GM19238 (cell line): ENCODE results near the gene SEC24B.

Experiments used
- DNase-seq: peaks from one replicate; pipeline ENCODE4 v3.0.0; 2011; ENCODE audit warnings: low spot score; ENCODE audit not compliant: insufficient read length

Gene SEC24B

GRCh38 chr4:109433205-109434006 lies at the start of gene SEC24B:
SEC24B (plus strand) TSS chr4:109433815; CDS start chr4:109433870, 55 bp downstream.
- DNase-seq: peak; percentile 77

DNA sequence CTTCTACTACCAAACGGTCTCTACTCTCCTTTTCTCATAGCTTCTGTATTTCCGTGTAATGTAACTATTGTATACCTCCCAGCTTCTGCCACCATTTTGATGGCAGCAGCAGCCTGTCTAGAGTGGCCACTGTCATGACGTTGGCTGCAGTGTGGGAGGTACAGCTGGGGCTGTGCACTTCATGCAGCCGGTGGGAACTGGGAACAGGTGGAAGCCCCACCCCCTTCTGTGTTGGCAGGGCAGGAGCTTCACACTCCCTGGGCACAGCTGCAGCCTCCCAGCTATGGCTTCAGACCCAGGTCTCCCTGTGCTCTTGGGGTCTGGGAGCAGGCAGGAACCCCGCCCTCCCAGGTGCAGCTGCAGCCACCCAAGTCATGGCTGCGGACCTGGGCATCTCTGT lies 49.8 kb upstream of the SEC24B start:
- no peak for DNase-seq

GRCh38 chr4:109385260-109385659 lies 48.4 kb upstream of the SEC24B start:
- no peak for DNase-seq

DNA sequence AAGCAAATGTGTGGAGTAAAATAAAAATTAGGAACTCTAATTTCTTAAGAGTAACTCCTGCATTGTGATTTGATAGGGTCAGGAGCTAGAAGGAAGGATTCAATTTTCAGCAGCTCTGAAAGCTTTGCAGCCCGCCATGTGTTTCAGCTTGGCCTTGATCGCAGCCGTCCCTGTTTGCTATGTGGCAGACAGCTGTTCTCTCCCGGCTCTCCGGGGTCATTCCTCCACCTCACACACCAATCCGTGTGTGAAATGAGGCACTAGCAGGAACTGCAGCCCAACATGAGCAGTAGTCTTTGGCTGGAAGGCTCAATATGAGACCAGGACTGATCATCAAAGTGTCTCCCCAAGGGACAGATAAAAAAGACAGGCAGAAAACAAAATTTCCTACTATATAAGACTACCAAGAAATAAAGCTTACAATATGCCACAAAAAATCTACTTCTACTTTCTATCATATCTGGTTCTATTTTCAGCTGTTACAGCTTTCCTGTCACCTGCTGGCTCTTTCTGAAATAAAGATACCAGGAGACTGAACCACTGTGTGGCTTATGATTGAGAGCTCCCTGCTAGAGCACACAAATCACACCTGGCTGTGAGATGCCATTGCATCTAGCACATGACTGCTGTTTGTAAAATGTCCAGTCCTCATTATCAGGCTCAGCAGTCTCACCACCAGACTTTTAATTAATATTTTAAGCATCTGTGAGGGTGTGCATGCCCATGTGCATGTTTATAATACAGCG lies 44.1 kb upstream of the SEC24B start:
- DNase-seq: no peak

- no peak for DNase-seq
Measured at GRCh38 chr4:109390115-109390768, 43.4 kb upstream of the SEC24B start.

- no peak for DNase-seq
Measured at GRCh38 chr4:109395694-109396093, 37.9 kb upstream of the SEC24B start.

- no peak for DNase-seq
Measured at GRCh38 chr4:109398928-109399327, 34.7 kb upstream of the SEC24B start.

- no peak for DNase-seq
Measured at GRCh38 chr4:109406337-109406931, 27.2 kb upstream of the SEC24B start.

DNA sequence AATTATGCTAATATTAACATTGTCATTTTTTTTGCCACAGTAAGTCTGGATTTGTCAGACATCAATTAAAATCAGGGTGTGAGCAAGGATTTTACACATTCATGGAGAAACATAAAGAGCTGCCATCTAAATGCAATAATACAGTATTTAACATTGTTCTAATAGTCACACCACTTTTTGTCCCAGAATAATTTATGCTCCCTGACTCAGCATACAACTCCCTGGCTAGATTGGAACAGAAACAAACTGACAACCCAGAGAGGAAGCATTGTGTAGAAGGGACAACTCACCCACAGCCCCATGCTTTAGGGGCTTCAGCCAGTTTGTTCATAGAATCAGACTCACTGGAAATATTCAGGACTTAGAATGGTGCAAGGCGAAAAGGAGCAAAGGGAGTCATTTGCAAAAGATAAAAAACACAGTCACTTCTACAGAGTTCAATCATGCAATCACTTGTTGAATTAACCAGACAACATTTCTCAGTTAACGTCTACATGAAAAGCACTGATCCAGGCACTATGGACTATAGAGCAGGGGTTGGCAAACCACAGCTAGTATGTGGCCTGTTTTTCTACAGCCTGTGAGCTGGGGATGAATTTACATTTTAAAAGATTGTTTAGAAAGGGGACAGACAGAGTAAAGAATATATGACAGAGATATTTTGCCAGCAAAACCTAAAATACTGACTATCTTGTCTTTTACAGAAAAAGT lies 26.4 kb upstream of the SEC24B start:
- no peak for DNase-seq

DNA sequence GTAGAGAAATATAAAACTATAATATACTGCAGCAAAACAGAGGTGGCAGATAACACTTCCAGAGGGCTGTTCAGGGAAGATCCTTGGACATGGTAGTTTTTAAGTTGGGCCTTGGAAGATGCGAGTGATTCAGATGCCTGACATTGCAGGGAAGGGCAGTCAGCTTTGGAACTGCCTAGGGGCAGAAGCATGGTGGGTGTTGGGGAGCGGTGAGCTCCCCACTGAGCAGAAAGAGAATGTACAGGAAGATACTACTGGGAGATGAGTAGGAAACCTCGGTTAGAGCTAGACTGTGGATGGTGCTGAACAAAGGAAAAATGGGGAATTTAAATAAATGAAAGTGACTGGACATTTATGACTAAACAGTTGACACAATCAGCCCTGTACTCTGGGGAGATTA lies 24.9 kb upstream of the SEC24B start:
- DNase-seq: no peak

- no peak for DNase-seq
Measured at GRCh38 chr4:109410226-109410625, 23.4 kb upstream of the SEC24B start.

- DNase-seq: no peak
Measured at GRCh38 chr4:109410776-109411175, 22.8 kb upstream of the SEC24B start.

GRCh38 chr4:109411964-109412363 lies 21.7 kb upstream of the SEC24B start:
- DNase-seq: no peak

GRCh38 chr4:109412776-109413175 lies 20.8 kb upstream of the SEC24B start:
- DNase-seq: no peak

- DNase-seq: no peak
Measured at GRCh38 chr4:109414938-109415337, 18.7 kb upstream of the SEC24B start.

- no peak for DNase-seq
Measured at GRCh38 chr4:109418588-109418987, 15.0 kb upstream of the SEC24B start.

- no peak for DNase-seq
Measured at GRCh38 chr4:109419679-109420078, 13.9 kb upstream of the SEC24B start.

DNA sequence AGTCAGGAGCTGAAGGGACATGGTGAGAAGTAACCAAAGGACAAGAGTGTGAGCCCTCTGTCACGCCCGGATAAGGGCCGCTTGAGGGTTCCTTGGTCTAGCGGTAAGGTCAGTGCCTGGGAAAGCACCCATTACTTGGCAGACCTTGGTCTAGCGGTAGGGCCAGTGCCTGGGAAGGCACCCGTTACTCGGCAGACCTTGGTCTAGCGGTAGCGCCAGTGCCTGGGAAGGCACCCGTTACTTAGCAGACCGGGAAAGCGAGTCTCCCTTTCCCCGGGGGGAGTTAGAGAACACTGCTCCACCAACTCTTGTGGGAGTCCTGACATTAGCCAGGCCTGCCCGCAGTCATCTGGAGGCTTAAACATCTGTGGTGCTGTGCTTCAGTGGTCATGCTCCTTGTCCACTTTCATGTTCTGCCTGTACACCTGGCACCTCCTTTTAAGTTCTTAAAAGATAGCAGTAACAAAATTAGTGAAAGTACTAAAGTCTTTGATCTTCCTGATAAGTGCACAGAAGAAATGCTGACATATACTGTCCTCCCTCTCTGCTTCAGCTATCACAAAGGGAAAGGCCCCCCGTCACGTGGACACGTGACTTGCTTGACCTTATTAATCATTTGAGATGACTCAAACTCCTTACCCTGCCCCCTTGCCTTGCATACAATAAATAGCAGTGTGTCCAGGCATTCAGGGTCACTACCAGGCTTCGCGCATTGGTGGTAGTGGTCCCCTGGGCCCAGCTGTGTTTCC lies 9.3 kb upstream of the SEC24B start:
- DNase-seq: no peak

DNA sequence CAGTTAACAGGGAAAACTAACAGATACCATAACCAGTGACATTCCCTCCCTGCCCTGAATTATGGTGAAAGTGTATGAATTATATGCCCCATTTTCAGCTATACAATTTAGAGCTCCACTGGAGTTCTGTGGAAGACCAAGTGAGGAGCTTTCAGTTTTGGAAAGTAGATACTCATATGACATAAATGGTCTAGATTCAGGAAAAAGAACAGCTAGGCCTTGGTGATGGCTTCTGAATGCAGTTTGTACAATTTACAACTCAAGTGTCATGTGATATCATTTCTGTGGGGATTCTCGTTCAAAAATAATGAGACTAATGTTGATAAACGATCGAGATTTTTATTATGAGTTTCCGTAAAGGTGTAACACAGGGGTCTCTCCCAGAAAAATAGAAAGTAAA lies 8.2 kb upstream of the SEC24B start:
- no peak for DNase-seq

GRCh38 chr4:109429545-109429944 lies 4.1 kb upstream of the SEC24B start:
- no peak for DNase-seq
